CD4-positive, alpha-beta T cell treated with Interleukin-15 for 1 hour (primary cell): ENCODE data around the gene ILKAP.
"Not testable (repeated sequence)": the region's sequence is repeated elsewhere in the genome, so short reads cannot be mapped to it uniquely, and the experiment has no call there.

Experiments
- DNase-seq: peaks from one replicate; pipeline ENCODE4 v3.0.0-alpha.2; 2020

The ILKAP gene

GRCh38 chr2:238190445-238190844, 13.1 kb downstream of the ILKAP start:
- no peak for DNase-seq

- no peak for DNase-seq
Observed at GRCh38 chr2:238187618-238188548, 15.6 kb downstream of the ILKAP start.

- DNase-seq = no peak
Observed at GRCh38 chr2:238183821-238184220, 19.7 kb downstream of the ILKAP start.

- no peak for DNase-seq
Observed at GRCh38 chr2:238182362-238182761, 21.1 kb downstream of the ILKAP start.

DNA sequence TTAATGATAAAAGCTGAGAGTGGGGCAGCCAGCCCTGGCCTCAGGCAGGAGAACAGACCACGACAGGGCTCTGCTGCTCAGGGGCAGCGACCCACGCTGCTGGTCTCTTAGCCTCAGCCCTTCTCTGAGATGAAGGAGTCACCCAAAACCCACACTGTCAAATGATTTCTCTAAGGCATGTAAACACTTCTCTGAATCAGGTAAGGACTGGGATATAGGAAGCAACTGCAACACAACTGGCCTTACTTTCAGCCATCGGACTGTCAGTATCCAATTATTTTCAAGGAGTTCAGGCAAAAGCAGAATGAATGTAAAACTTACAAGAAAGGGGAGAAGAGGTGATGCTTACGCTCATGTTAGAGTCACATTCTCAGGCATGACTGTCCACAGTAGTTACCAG, 22.9 kb downstream of the ILKAP start:
- DNase-seq = no peak

- DNase-seq = no peak
Observed at GRCh38 chr2:238176613-238177012, 26.9 kb downstream of the ILKAP start.

GRCh38 chr2:238174701-238175100, 28.8 kb downstream of the ILKAP start:
- DNase-seq = no peak

GRCh38 chr2:238174291-238174690, 29.2 kb downstream of the ILKAP start:
- DNase-seq = no peak

GRCh38 chr2:238173692-238174091, 29.8 kb downstream of the ILKAP start:
- DNase-seq = no peak

GRCh38 chr2:238172439-238172838, 31.1 kb downstream of the ILKAP start:
- no peak for DNase-seq

DNA sequence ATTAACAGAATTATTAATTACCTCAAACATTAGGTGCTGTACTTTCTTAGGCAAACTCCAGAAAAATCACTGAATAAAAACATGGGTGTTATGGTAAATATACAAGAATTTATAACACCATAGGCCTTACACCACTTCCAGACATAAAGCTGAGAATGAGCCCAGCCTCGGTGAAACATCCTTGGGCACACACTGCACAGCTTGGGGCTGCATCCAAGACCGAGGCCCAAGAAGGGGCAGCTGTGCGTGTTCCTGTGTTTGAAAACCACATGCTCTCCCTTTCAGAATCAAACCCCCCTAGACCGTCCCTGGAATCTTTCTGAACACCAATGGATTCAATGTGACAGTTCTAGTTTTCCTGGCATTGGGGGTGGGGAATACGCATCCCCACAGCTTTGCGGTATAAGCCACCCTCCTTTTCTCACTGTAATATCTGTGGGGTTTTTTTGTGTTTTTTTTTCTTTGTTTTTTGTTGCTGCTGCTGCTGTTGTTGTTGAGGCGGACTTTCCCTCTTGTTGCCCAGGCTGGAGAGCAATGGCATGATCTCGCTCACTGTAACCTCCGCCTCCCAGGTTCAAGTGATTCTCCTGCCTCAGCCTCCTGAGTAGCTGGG, 31.8 kb downstream of the ILKAP start:
- no peak for DNase-seq

DNA sequence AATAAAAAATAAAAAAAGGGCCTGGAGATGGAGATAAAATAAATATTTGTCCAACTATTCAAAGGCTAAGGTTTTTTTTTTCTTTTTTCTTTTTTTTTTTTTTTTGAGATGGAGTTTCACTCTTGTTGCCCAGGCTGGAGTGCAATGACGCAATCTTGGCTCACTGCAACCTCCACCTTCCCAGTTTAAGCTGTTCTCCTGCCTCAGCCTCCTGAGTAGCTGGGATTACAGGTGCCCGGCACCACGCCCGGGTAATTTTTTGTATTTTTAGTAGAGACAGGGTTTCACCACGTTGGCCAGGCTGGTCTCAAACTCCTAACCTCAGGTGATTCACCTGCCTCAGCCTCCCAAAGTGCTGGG, 32.4 kb downstream of the ILKAP start:
- DNase-seq = not testable (repeated sequence)

DNA sequence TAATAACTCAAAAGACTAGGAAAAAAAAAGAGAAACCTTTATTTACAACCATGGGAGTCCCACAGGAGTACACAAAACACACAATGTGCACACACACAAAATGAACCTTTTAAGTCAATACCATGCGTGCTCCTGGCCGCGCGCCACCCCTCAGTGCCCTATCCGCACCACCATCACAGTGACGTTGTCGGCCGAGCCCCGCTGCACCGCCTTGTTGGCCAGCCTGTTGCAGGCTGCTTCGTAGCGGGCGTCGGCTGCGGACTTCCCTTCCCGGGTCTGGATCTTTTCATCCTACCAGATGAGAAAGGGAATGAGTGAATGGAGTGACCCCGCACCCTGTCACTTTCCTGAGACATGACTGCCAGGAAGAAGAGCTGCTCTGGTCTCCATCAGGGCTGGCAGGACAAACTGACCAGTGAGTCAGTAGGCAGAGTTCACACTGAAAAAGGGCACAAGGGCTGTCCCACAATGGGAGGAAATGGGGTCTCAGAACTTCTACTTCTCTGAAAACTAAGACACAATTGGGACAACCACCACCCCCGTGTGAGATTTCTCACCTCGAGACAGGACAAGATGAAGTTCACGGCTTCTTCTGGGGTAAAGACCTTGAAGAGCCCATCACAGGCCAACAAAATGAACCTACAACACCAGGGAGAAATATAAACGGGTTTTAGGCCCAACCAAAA, 33.0 kb downstream of the ILKAP start:
- DNase-seq = no peak

GRCh38 chr2:238169708-238170251, 33.7 kb downstream of the ILKAP start:
- no peak for DNase-seq

- no peak for DNase-seq
Observed at GRCh38 chr2:238169048-238169707, 34.3 kb downstream of the ILKAP start.

DNA sequence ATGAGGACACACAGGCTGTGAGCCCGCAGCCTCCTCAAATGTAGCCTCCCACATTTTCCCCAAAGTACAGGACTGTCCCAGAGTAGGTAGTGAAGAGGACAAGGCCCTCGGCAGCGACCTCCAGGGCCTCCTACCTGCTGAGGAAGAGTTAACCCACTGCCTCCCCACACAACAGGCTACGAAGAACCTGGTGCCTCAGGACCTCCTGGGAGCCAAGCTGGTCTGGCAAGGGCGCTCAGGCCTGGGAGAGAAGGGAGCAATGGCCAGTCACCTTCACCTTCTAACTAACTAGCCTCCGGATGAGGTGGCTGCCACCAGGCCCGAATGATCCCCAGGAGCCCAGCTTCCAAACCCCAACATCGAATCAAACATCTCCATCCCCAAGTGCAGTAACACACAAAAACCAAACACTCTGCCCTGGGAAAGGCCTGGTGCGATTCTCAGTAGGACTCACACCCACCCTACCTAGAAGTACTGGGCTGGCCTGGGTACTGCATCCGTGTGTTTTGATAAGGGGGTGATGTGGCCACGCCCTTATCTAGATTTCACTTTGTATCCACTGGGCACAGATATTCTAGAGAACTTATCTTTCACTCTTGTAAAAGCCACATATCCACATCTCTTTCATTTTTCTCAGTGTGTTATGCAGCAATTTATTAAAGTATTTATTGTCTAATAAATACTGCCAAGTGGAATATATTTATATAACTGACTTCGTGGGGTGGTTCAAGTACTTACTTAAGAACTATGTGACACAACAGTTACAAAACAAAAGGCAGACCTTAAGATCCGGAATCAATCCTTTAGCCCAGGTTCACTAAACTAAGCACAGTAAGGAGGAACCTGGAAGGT, 35.1 kb downstream of the ILKAP start:
- DNase-seq = no peak

GRCh38 chr2:238167761-238168160, 35.7 kb downstream of the ILKAP start:
- DNase-seq = no peak

- no peak for DNase-seq
Observed at GRCh38 chr2:238167344-238167715, 36.2 kb downstream of the ILKAP start.

GRCh38 chr2:238166391-238167343, 36.8 kb downstream of the ILKAP start:
- no peak for DNase-seq

DNA sequence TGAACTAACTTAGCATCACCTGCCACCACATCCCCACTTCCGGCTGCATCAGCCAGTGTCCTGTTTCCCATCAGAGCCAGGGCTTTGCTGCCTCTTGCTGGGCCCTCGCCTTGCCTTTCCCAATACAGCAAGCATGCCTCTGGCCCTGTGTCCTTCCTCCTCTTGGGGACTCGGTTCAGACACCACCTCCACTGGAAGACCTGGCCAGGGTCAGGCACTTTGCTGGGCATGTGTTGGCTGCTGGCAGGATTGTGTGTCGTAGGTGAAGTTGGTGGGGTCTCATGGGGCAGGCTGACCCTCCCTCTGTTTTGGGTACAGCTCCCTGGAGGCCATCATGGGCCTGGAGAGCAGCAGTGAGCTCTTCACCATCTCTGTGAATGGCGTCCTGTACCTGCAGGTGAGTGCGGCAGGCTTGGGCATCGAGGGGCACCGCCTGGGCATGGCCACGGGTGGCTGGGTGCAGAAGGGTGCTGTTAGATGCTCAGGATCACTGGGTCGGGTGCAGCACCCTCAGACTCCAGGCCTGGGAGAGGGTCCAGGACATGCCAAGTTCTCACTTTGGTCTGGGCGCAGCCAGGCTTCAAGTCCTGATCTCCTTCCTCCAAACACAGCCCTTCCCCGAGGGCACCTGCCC, 38.1 kb downstream of the ILKAP start:
- no peak for DNase-seq
